ENCODE data around the gene CDIP1. TPM values are rescaled to one million over a fixed set of nuclear protein-coding genes. Genes with fewer than 3 reads are reported as not detected.

The CDIP1 gene
- total and polyA plus RNA-seq, 5 experiments from 2014 or later, result 18.2 to 25.5 (median 25.0) TPM

GRCh38 chr16:4477966-4478365 lies 60.6 kb downstream of the CDIP1 start:
- Mint-ChIP-seq H3K27ac (peak overlapping the region; percentile 89 to 96 (median 94)), H3K27me3 (no peaks in the 10 kb centered on the region), H3K9me3 (peaks cover 0 to 2% (median 0%) of the 10 kb centered on the region in 9 donors), H3K36me3 (peaks cover 0 to 25% (median 3%) of the 10 kb centered on the region in 3 donors), H3K4me3 (peak overlapping the region; percentile 85 to 97 (median 91)), H3K4me1 (peaks cover 28 to 71% (median 63%) of the 10 kb centered on the region in 4 donors)
- DNase-seq (no peak), ATAC-seq (no peak)
- POLR2A ChIA-PET, result interaction anchor here (0.7 to 10.5 kb wide), 8 partner anchors 10 to 146 kb away, joined by 3 to 324 read pairs (median 5); partner anchors contain the start of gene CDIP1

GRCh38 chr16:4475880-4476788 lies 62.4 kb downstream of the CDIP1 start, which contains the start of gene HMOX2:
Gene HMOX2 (plus strand): TSS chr16:4476398. CDS start chr16:4505525, 29,127 bp downstream.
- DNase-seq (peak; percentile 87 to 94 (median 92)), ATAC-seq (peak; percentile 77 to 80)
- peaks cover 0 to 12% (median 3%) of the 10 kb centered on the region in 3 donors for H3K36me3 Mint-ChIP-seq
- peak within 1 kb of the TSS; percentile 89 to 96 (median 94) for H3K27ac Mint-ChIP-seq
- POLR2A ChIA-PET, result interaction anchor here (0.6 to 10.5 kb wide), 24 partner anchors 9 to 1590 kb away, joined by 3 to 324 read pairs (median 4); partner anchors contain the start of genes CDIP1, CORO7 and NUDT16L1
- H3K27me3 Mint-ChIP-seq, result no peaks in the 10 kb centered on the region
- H3K4me3 Mint-ChIP-seq, result peak within 1 kb of the TSS; percentile 85 to 97 (median 91)
- H3K4me1 Mint-ChIP-seq, result peaks cover 16 to 60% (median 50%) of the 10 kb centered on the region in 4 donors
- peaks cover 0 to 2% (median 0%) of the 10 kb centered on the region in 9 donors for H3K9me3 Mint-ChIP-seq

GRCh38 chr16:4474192-4474961 lies 64.2 kb downstream of the CDIP1 start, which contains the start of gene NMRAL1:
Gene NMRAL1 (minus strand): TSS chr16:4474625. CDS start chr16:4474132, 493 bp downstream.
- DNase-seq (peak; percentile 70 to 94 (median 86)), ATAC-seq (peak; percentile 69 to 74)
- H3K9me3 Mint-ChIP-seq, result peaks cover 0 to 2% (median 0%) of the 10 kb centered on the region in 9 donors
- peak within 1 kb of the TSS; percentile 76 to 94 (median 89) for H3K4me3 Mint-ChIP-seq
- peaks cover 16 to 56% (median 43%) of the 10 kb centered on the region in 4 donors for H3K4me1 Mint-ChIP-seq
- H3K36me3 Mint-ChIP-seq, result peaks cover 0 to 12% (median 3%) of the 10 kb centered on the region in 3 donors
- H3K27me3 Mint-ChIP-seq, result no peaks in the 10 kb centered on the region
- peak within 1 kb of the TSS; percentile 61 to 98 (median 94) for H3K27ac Mint-ChIP-seq
- POLR2A ChIA-PET, result interaction anchor here (0.6 to 10.5 kb wide), 9 partner anchors 9 to 1724 kb away, joined by 3 to 324 read pairs (median 6); partner anchors contain the start of genes CDIP1 and CORO7

GRCh38 chr16:4472880-4473279 lies 65.7 kb downstream of the CDIP1 start:
- Mint-ChIP-seq H3K27ac (peak overlapping the region; percentile 1 to 98 (median 74)), H3K27me3 (no peaks in the 10 kb centered on the region), H3K4me1 (peaks cover 11 to 44% (median 34%) of the 10 kb centered on the region in 4 donors), H3K4me3 (peak overlapping the region in 9 of 10 donors; percentile 12 to 93 (median 86)), H3K9me3 (peaks cover 0 to 2% (median 0%) of the 10 kb centered on the region in 9 donors), H3K36me3 (peaks cover 0 to 13% (median 4%) of the 10 kb centered on the region in 3 donors)
- POLR2A ChIA-PET, result interaction anchor here (0.7 to 10.5 kb wide), 4 partner anchors 15 to 189 kb away, joined by 4 to 324 read pairs (median 8); no protein-coding TSS in a partner anchor
- ATAC-seq, result no peak
- DNase-seq, result no peak

GRCh38 chr16:4471869-4472268 lies 66.7 kb downstream of the CDIP1 start:
- Mint-ChIP-seq H3K27ac (peak overlapping the region in 7 of 10 donors; percentile 29 to 98 (median 68)), H3K27me3 (no peaks in the 10 kb centered on the region), H3K4me1 (peaks cover 10 to 38% (median 27%) of the 10 kb centered on the region in 4 donors), H3K9me3 (peaks cover 0 to 2% (median 0%) of the 10 kb centered on the region in 9 donors), H3K4me3 (peak overlapping the region in 2 of 10 donors; percentile 24 to 26), H3K36me3 (peaks cover 0 to 21% (median 6%) of the 10 kb centered on the region in 3 donors)
- no peak for DNase-seq
- ATAC-seq, result no peak
- POLR2A ChIA-PET, result interaction anchor here (0.8 to 10.5 kb wide), 5 partner anchors 12 to 222 kb away, joined by 3 to 324 read pairs (median 6); partner anchors contain the start of gene NUDT16L1

- POLR2A ChIA-PET, result interaction anchor here (0.5 kb wide), 1 partner anchor 40 kb away, joined by 5 read pairs; no protein-coding TSS in a partner anchor
- H3K4me1 Mint-ChIP-seq, result peaks cover 12 to 41% (median 25%) of the 10 kb centered on the region in 4 donors
- ATAC-seq, result no peak
- no peak for DNase-seq
- no peaks in the 10 kb centered on the region for H3K9me3 Mint-ChIP-seq
- H3K4me3 Mint-ChIP-seq, result no peak overlapping the region
- peaks cover 0 to 47% (median 11%) of the 10 kb centered on the region in 3 donors for H3K36me3 Mint-ChIP-seq
- peak overlapping the region in 1 of 10 donors; percentile 31 for H3K27ac Mint-ChIP-seq
- no peaks in the 10 kb centered on the region for H3K27me3 Mint-ChIP-seq
Observed at GRCh38 chr16:4468972-4469371, 69.6 kb downstream of the CDIP1 start.

GRCh38 chr16:4467916-4468315 lies 70.7 kb downstream of the CDIP1 start:
- ATAC-seq, result no peak
- H3K27ac Mint-ChIP-seq, result peak overlapping the region in 2 of 10 donors; percentile 14 to 87

GRCh38 chr16:4465977-4466779 lies 72.4 kb downstream of the CDIP1 start:
- Mint-ChIP-seq H3K27ac (peak overlapping the region in 9 of 10 donors; percentile 31 to 92 (median 68)), H3K9me3 (no peaks in the 10 kb centered on the region), H3K4me3 (peak overlapping the region in 3 of 10 donors; percentile 32 to 55 (median 38)), H3K27me3 (no peaks in the 10 kb centered on the region), H3K36me3 (peaks cover 0 to 73% (median 11%) of the 10 kb centered on the region in 3 donors), H3K4me1 (peaks cover 0 to 26% (median 17%) of the 10 kb centered on the region in 4 donors)
- POLR2A ChIA-PET, result interaction anchor here (0.6 to 2.2 kb wide), 5 partner anchors 8 to 39 kb away, joined by 3 to 7 read pairs (median 4); partner anchors contain the start of genes HMOX2 and NMRAL1
- DNase-seq, result peak in 2 of 10 donors; percentile 47 to 56
- peak; percentile 50 to 51 for ATAC-seq

More at GRCh38 chr16:4467916-4468315, 70.7 kb downstream of the CDIP1 start:
- H3K9me3 Mint-ChIP-seq, result no peaks in the 10 kb centered on the region
- no peak overlapping the region for H3K4me3 Mint-ChIP-seq
- H3K36me3 Mint-ChIP-seq, result peaks cover 0 to 58% (median 11%) of the 10 kb centered on the region in 3 donors
- H3K27me3 Mint-ChIP-seq, result no peaks in the 10 kb centered on the region
- no peak for DNase-seq
- H3K4me1 Mint-ChIP-seq, result peaks cover 5 to 31% (median 19%) of the 10 kb centered on the region in 4 donors
- POLR2A ChIA-PET, result interaction anchor here (1.4 to 2.2 kb wide), 2 partner anchors 8 to 36 kb away, joined by 3 to 7 read pairs; partner anchors contain the start of gene HMOX2

GRCh38 chr16:4463522-4464163 lies 74.9 kb downstream of the CDIP1 start:
- H3K4me3 Mint-ChIP-seq, result no peak overlapping the region
- ATAC-seq (no peak), DNase-seq (no peak)
- peaks cover 12 to 40% (median 26%) of the 10 kb centered on the region in 4 donors for H3K4me1 Mint-ChIP-seq
- no peaks in the 10 kb centered on the region for H3K9me3 Mint-ChIP-seq
- POLR2A ChIA-PET, result interaction anchor here (0.5 to 1.4 kb wide), 2 partner anchors 36 to 67 kb away, joined by 3 to 4 read pairs; no protein-coding TSS in a partner anchor
- H3K27ac Mint-ChIP-seq, result peak overlapping the region in 5 of 10 donors; percentile 22 to 78 (median 47)
- no peaks in the 10 kb centered on the region for H3K27me3 Mint-ChIP-seq
- H3K36me3 Mint-ChIP-seq, result peaks cover 0 to 84% (median 11%) of the 10 kb centered on the region in 3 donors
